ENCODE results near the gene PRKCZ.

Gene PRKCZ

GRCh38 chr1:2185880-2186855 is 136.0 kb downstream of the PRKCZ start:
- TF ChIP-seq MYC (IDR thresholded peaks at IDR 0.05; ENCODE audit: low read depth, low read length) (no peak), CTCF (IDR thresholded peaks at IDR 0.05; ENCODE audit: low read depth, low read length) (no peak), MAX (IDR thresholded peaks at IDR 0.05; ENCODE audit: low read depth, low read length) (no peak), POLR2A (IDR thresholded peaks at IDR 0.05; ENCODE audit: extremely low read depth, insufficient read length) (no peak)
- H3K4me3 ChIP-seq (ENCODE audit: low read depth, low read length), result no peak overlapping the region
- no peak for DNase-seq (ENCODE audit: low read depth)

GRCh38 chr1:2186901-2187300 is 136.7 kb downstream of the PRKCZ start:
- H3K4me3 ChIP-seq (ENCODE audit: low read depth, low read length), result no peak overlapping the region
- DNase-seq (ENCODE audit: low read depth), result no peak
- TF ChIP-seq POLR2A (IDR thresholded peaks at IDR 0.05; ENCODE audit: extremely low read depth, insufficient read length) (no peak), MAX (IDR thresholded peaks at IDR 0.05; ENCODE audit: low read depth, low read length) (no peak), MYC (IDR thresholded peaks at IDR 0.05; ENCODE audit: low read depth, low read length) (no peak), CTCF (IDR thresholded peaks at IDR 0.05; ENCODE audit: low read depth, low read length) (no peak)

GRCh38 chr1:2187619-2188018 is 137.4 kb downstream of the PRKCZ start:
- no peak overlapping the region for H3K4me3 ChIP-seq (ENCODE audit: low read depth, low read length)
- no peak for DNase-seq (ENCODE audit: low read depth)
- no peak for TF ChIP-seq MAX (IDR thresholded peaks at IDR 0.05; ENCODE audit: low read depth, low read length)
- no peak for TF ChIP-seq CTCF (IDR thresholded peaks at IDR 0.05; ENCODE audit: low read depth, low read length)
- no peak for TF ChIP-seq POLR2A (IDR thresholded peaks at IDR 0.05; ENCODE audit: extremely low read depth, insufficient read length)
- no peak for TF ChIP-seq MYC (IDR thresholded peaks at IDR 0.05; ENCODE audit: low read depth, low read length)

GRCh38 chr1:2188336-2188735 is 138.1 kb downstream of the PRKCZ start:
- no peak overlapping the region for H3K4me3 ChIP-seq (ENCODE audit: low read depth, low read length)
- no peak for TF ChIP-seq CTCF (IDR thresholded peaks at IDR 0.05; ENCODE audit: low read depth, low read length)
- no peak for TF ChIP-seq MAX (IDR thresholded peaks at IDR 0.05; ENCODE audit: low read depth, low read length)
- no peak for TF ChIP-seq MYC (IDR thresholded peaks at IDR 0.05; ENCODE audit: low read depth, low read length)
- TF ChIP-seq POLR2A (IDR thresholded peaks at IDR 0.05; ENCODE audit: extremely low read depth, insufficient read length), result no peak
- DNase-seq (ENCODE audit: low read depth), result no peak

- peak; percentile 95 for DNase-seq (ENCODE audit: low read depth)
- peak; percentile 45; the same call in 1 of the 2 replicates for TF ChIP-seq MAX (IDR thresholded peaks at IDR 0.05; ENCODE audit: low read depth, low read length)
- peak; percentile 2; the same call in 1 of the 2 replicates for TF ChIP-seq MYC (IDR thresholded peaks at IDR 0.05; ENCODE audit: low read depth, low read length)
- TF ChIP-seq CTCF (IDR thresholded peaks at IDR 0.05; ENCODE audit: low read depth, low read length), result no peak
- peak overlapping the region; percentile 60 for H3K4me3 ChIP-seq (ENCODE audit: low read depth, low read length)
Measured at GRCh38 chr1:2189459-2190425, 139.5 kb downstream of the PRKCZ start.

Data from NB4 (cell line).